Colonic mucosa (tissue), 4 donors: ENCODE results near the gene TMEM86A. TPM values are rescaled to one million over a fixed set of nuclear protein-coding genes. Genes with fewer than 3 reads are reported as not detected.

Experiments used
- DNase-seq: peaks from one replicate; pipeline ENCODE4 v3.0.0-alpha.2; 2020
- H3K27ac ChIP-seq: fragments of 200-600 bp; one replicate; pipeline ENCODE4 v1.8.0; 2021
- H3K27me3 ChIP-seq: fragments of 200-600 bp; one replicate; pipeline ENCODE4 v1.8.0; 2021
- H3K36me3 ChIP-seq: fragments of 200-600 bp; one replicate; pipeline ENCODE4 v1.8.0; 2021
- H3K4me1 ChIP-seq: fragments of 200-600 bp; one replicate; pipeline ENCODE4 v1.8.0; 2021; ENCODE audit warnings: mild to moderate bottlenecking
- H3K4me3 ChIP-seq: fragments of 200-600 bp; one replicate; pipeline ENCODE4 v1.8.0; 2021
- H3K9ac ChIP-seq, 2 donors: one replicate each; pipeline ENCODE4 v1.7.0; 2013; ENCODE audit warnings: control low read depth in 2 of 2, low read depth in 2 of 2, low read length in 2 of 2
- H3K9me3 ChIP-seq: fragments of 200-600 bp; one replicate; pipeline ENCODE4 v1.8.0; 2021
- intact Hi-C: fragments of 100-400 bp; cut with DNase I; formaldehyde crosslinking; loops from one replicate; pipeline ENCODE4 v1.14.1; 2022
- total RNA-seq, 2 donors: library from RNA; stranded (reverse); fragmentation: NEBNext Ultra II Directional in 1 of 2; extraction: Animal tissue kit (Norgen Biotek cat#: 25700) in 1 of 2; gene quantifications; one replicate each; pipeline ENCODE4 v1.2.1, GENCODE V29; 2021
- TF ChIP-seq, protein P1 (sequence below): fragments of 200-600 bp; IDR thresholded peaks from one replicate; pipeline ENCODE4 v1.8.0; 2022; ENCODE audit warnings: antibody characterized with exemption, mild to moderate bottlenecking
- donor health status: healthy.
- donor health status: DM: no; HTN: no; CAD: no.
- donor health status: DM: no; HTN: no; CAD: no.

TMEM86A gene
- total RNA-seq, 2 donors from 2014 or later: 0.89 to 1.4 TPM

GRCh38 chr11:18752502-18752901 lies 53.9 kb downstream of the TMEM86A start:
- Histone ChIP-seq H3K4me3 (no peak overlapping the region), H3K36me3 (no peaks in the 10 kb centered on the region), H3K9me3 (no peaks in the 10 kb centered on the region), H3K9ac (no peak overlapping the region), H3K27me3 (no peaks in the 10 kb centered on the region), H3K27ac (no peak overlapping the region), H3K4me1 (no peaks in the 10 kb centered on the region)
- TF ChIP-seq, protein P1, sequence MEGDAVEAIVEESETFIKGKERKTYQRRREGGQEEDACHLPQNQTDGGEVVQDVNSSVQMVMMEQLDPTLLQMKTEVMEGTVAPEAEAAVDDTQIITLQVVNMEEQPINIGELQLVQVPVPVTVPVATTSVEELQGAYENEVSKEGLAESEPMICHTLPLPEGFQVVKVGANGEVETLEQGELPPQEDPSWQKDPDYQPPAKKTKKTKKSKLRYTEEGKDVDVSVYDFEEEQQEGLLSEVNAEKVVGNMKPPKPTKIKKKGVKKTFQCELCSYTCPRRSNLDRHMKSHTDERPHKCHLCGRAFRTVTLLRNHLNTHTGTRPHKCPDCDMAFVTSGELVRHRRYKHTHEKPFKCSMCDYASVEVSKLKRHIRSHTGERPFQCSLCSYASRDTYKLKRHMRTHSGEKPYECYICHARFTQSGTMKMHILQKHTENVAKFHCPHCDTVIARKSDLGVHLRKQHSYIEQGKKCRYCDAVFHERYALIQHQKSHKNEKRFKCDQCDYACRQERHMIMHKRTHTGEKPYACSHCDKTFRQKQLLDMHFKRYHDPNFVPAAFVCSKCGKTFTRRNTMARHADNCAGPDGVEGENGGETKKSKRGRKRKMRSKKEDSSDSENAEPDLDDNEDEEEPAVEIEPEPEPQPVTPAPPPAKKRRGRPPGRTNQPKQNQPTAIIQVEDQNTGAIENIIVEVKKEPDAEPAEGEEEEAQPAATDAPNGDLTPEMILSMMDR: no peak
- no peak for DNase-seq
- intact Hi-C loops: no loop called here

GRCh38 chr11:18754308-18754707 lies 55.7 kb downstream of the TMEM86A start:
- TF ChIP-seq, protein P1: no peak
- H3K4me3 ChIP-seq: no peak overlapping the region
- H3K9ac ChIP-seq: no peak overlapping the region
- H3K36me3 ChIP-seq: no peaks in the 10 kb centered on the region
- no peak for DNase-seq
- no peaks in the 10 kb centered on the region for H3K27me3 ChIP-seq
- no peaks in the 10 kb centered on the region for H3K9me3 ChIP-seq
- no peak overlapping the region for H3K27ac ChIP-seq
- no peaks in the 10 kb centered on the region for H3K4me1 ChIP-seq
- intact Hi-C loops: no loop called here

Other genes with a start within 250 kb of the TMEM86A start
- not detected for gene LDHAL6A, start 242.9 kb upstream of the TMEM86A start, total RNA-seq
- 10 to 100 TPM; 54.0 to 64.9 TPM for gene TSG101, start 171.8 kb upstream of the TMEM86A start, total RNA-seq
- gene UEVLD, start 110.0 kb upstream of the TMEM86A start, total RNA-seq: 10 to 100 TPM; 29.2 to 46.6 TPM
- 1 to 10 TPM; 1.8 to 2.5 TPM for gene MISFA, start 99.0 kb upstream of the TMEM86A start, total RNA-seq
- 10 to 100 TPM; 21.9 to 22.6 TPM for gene SPTY2D1, start 64.4 kb upstream of the TMEM86A start, total RNA-seq
- 1 to 10 TPM in 1 of 2 donors, under 1 TPM in 1; 0.42 to 1.3 TPM for gene IGSF22, start 27.4 kb downstream of the TMEM86A start, total RNA-seq
- under 1 TPM in 1 of 2 donors, not detected in 1; 0.19 TPM for gene PTPN5, start 93.0 kb downstream of the TMEM86A start, total RNA-seq
- not detected for gene MRGPRX1, start 240.6 kb downstream of the TMEM86A start, total RNA-seq